ENCODE results near the gene MAPK6. TPM values are rescaled to one million over a fixed set of nuclear protein-coding genes. Genes with fewer than 3 reads are reported as not detected.

The MAPK6 gene
- total and polyA plus RNA-seq, 2 of the 4 experiments (the other 2 are of a cell fraction) = 22.6 to 60.6 TPM

DNA sequence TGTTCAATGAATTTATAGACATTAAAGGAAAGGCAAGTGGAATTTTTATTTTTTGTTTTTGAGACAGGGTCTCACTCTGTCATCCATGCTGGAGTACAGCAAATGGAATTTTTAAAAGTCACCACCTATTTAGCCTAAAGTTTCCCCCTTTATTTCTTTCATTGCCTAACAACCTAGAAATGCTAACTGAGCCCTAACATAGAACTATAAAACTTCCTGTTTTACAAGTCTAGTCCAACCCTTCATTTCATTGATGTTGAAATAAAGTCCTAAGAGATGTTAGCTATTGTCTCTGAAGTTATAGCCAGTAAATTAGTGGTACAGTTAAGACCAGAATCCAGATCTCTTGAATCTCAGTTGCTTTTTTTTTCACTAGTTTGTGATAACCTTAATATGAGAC lies 39.0 kb downstream of the MAPK6 start:
- no peak overlapping the region for H3K56ac ChIP-seq (ENCODE audit: extremely low read depth, insufficient read depth, low read length)
- in situ Hi-C loops (cut with MboI; ENCODE audit: low sequenced_read_pairs) (no loop called here), intact Hi-C loops (cut with micrococcal nuclease) (no loop called here), dilution Hi-C loops (cut with HindIII; ENCODE audit: low sequenced_read_pairs, unreplicated experiment) (no loop called here)
- H4K8ac ChIP-seq (ENCODE audit: low read depth in 2 of 2, low read length in 2 of 2) = no peak overlapping the region
- no peak overlapping the region for H2AFZ ChIP-seq (replicated peaks; ENCODE audit: low read length, poor library complexity)
- H2BK120ac ChIP-seq (ENCODE audit: low read depth, low read length) = no peak overlapping the region
- H3K23ac ChIP-seq (ENCODE audit: low read depth, low read length) = no peak overlapping the region
- ATAC-seq (ENCODE audit: low read depth) (no peak), DNase-seq (no peak)
- H2AK9ac ChIP-seq (replicated peaks; ENCODE audit: low read depth, low read length, poor library complexity) = no peak overlapping the region
- H3K4me3 ChIP-seq (ENCODE audit: insufficient read depth, low read depth, low read length) = no peak overlapping the region
- TF ChIP-seq POLR2A (IDR thresholded peaks at IDR 0.05; ENCODE audit: low read depth, low read length) = no peak
- no peak overlapping the region for H2AK5ac ChIP-seq (ENCODE audit: low read depth, low read length)
- H3K27me3 ChIP-seq (ENCODE audit: control insufficient read depth, insufficient read depth, low read length) = no peaks in the 10 kb centered on the region
- peaks cover 41% of the 10 kb centered on the region for H3K36me3 ChIP-seq (ENCODE audit: control insufficient read depth, insufficient read depth, low read length)
- H3K9me3 ChIP-seq (ENCODE audit: control insufficient read depth, insufficient read depth, low read length) = no peaks in the 10 kb centered on the region
- no peak overlapping the region for H4K5ac ChIP-seq (ENCODE audit: low read depth, low read length)
- no peak overlapping the region for H3K18ac ChIP-seq (ENCODE audit: low read depth, low read length)
- no peak overlapping the region for H4K91ac ChIP-seq (ENCODE audit: insufficient read depth, low read depth, low read length)
- ChIA-PET CTCF (no interaction called here), POLR2A (ENCODE audit: unreplicated experiment) (no interaction called here)
- peaks cover 3% of the 10 kb centered on the region for H3K9me1 ChIP-seq (ENCODE audit: insufficient read depth, low read length)
- no peak overlapping the region for H3K14ac ChIP-seq (replicated peaks; ENCODE audit: low read depth, low read length)
- no peak overlapping the region for H2BK20ac ChIP-seq (ENCODE audit: low read depth, low read length)
- no peak overlapping the region for H3K4me2 ChIP-seq (ENCODE audit: low read depth, low read length)
- H3K4ac ChIP-seq (ENCODE audit: low read depth, low read length) = no peak overlapping the region
- peaks cover 11% of the 10 kb centered on the region for H4K20me1 ChIP-seq (ENCODE audit: insufficient read depth, low read length)
- no peak overlapping the region for H2BK15ac ChIP-seq (ENCODE audit: low read depth, low read length)
- H3K79me1 ChIP-seq (ENCODE audit: low read depth in 1 of 2, low read length in 2 of 2) = peaks cover 45 to 64% of the 10 kb centered on the region in 2 experiments
- BruUV-seq (replicated peaks) = no TSS peak
- no peak overlapping the region for H3K9ac ChIP-seq (ENCODE audit: low read depth, low read length)
- peaks cover 4% of the 10 kb centered on the region for H3K4me1 ChIP-seq (ENCODE audit: control insufficient read depth, insufficient read depth, low read length)
- H3K27ac ChIP-seq (ENCODE audit: insufficient read depth, low read length) = no peak overlapping the region
- H2BK5ac ChIP-seq (ENCODE audit: low read depth, low read length, poor library complexity, severe bottlenecking) = no peak overlapping the region

All from IMR-90 (cell line).